T-helper 1 cell (primary cell): ENCODE results near the gene AAGAB.
"Not testable (repeated sequence)": the region's sequence is repeated elsewhere in the genome, so short reads cannot be mapped to it uniquely, and the experiment has no call there.

Source experiments
- DNase-seq, 5 donors: peaks; one replicate each; pipeline ENCODE4 v3.0.0-alpha.2; 2012 to 2020

Gene AAGAB

GRCh38 chr15:67170143-67170925 is 84.1 kb downstream of the AAGAB start:
- DNase-seq = no peak

- DNase-seq = no peak
Measured at GRCh38 chr15:67168694-67169093, 85.8 kb downstream of the AAGAB start.

GRCh38 chr15:67167091-67167490 is 87.4 kb downstream of the AAGAB start:
- DNase-seq = no peak

- DNase-seq = no peak
Measured at GRCh38 chr15:67166280-67167009, 88.0 kb downstream of the AAGAB start.

- DNase-seq = no peak
Measured at GRCh38 chr15:67165254-67166253, 88.9 kb downstream of the AAGAB start.

- no peak for DNase-seq
Measured at GRCh38 chr15:67164811-67165253, 89.6 kb downstream of the AAGAB start.

GRCh38 chr15:67164401-67164791 is 90.1 kb downstream of the AAGAB start:
- DNase-seq = no peak

GRCh38 chr15:67163180-67163579 is 91.3 kb downstream of the AAGAB start:
- no peak for DNase-seq

GRCh38 chr15:67161881-67162280 is 92.6 kb downstream of the AAGAB start:
- no peak for DNase-seq

- DNase-seq = no peak
Measured at GRCh38 chr15:67161412-67161811, 93.0 kb downstream of the AAGAB start.

GRCh38 chr15:67158367-67158766 is 96.1 kb downstream of the AAGAB start:
- no peak for DNase-seq

GRCh38 chr15:67157521-67158252 is 96.8 kb downstream of the AAGAB start:
- DNase-seq = no peak

GRCh38 chr15:67156834-67157233 is 97.6 kb downstream of the AAGAB start:
- DNase-seq = no peak

GRCh38 chr15:67156426-67156825 is 98.0 kb downstream of the AAGAB start:
- no peak for DNase-seq

GRCh38 chr15:67154249-67154648 is 100.2 kb downstream of the AAGAB start:
- no peak for DNase-seq

- DNase-seq = not testable (repeated sequence)
Measured at GRCh38 chr15:67153044-67153443, 101.4 kb downstream of the AAGAB start.

- no peak for DNase-seq
Measured at GRCh38 chr15:67152429-67152828, 102.0 kb downstream of the AAGAB start.
